Measurements from ENCODE around the gene TRMU.

DNA sequence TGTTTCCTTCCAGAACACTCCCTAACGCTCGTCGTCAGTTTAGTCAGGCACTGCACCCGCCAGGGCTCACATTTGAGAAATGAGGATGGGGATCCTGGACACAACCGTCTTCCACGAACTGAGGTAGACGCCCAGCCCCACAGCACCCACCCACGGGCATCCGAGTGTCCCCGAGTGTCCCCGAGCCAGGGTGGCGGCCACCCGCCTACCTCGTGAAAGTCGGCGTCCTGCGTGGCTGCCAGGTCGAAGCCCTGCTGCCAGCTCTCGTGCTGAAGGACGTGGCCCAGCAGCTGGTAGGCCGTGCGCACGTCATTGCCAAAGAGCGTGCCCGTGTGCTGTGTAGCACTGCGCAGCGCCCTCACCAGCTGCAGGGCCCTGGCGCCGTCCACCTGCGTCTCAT is 53.6 kb downstream of the TRMU start:
- TF ChIP-seq ZNF274 (IDR thresholded peaks at IDR 0.05; ENCODE audit: low read depth, low read length) (no peak), YY1 (IDR thresholded peaks at IDR 0.05; ENCODE audit: insufficient read depth, insufficient read length) (no peak), SUZ12 (IDR thresholded peaks at IDR 0.05; ENCODE audit: extremely low read depth, insufficient read depth, insufficient read length) (no peak)
